Panc1 (cell line): ENCODE data around the gene ARHGEF2. TPM values are rescaled to one million over a fixed set of nuclear protein-coding genes. Genes with fewer than 3 reads are reported as not detected.

Source experiments
- ATAC-seq: fragments of 200-7000 bp; cut with Tn5 transposase; 2 replicates; pipeline ENCODE4 v1.9.1; 2020; ENCODE audit warnings: mild to moderate bottlenecking, moderate library complexity
- BruUV-seq: library from RNA; stranded (reverse); fragments of 400-500 nt; replicated peaks from 2 replicates; lab custom pipeline; 2021; lab: Mats Ljungman, UMichigan
- CTCF ChIA-PET: fragments of 300-600 bp; sonication (Branson Sonifier 250); formaldehyde crosslinking; loops from one replicate; lab custom pipeline; 2022; ENCODE audit warnings: antibody characterized with exemption; lab: Charles Lee
- POLR2A ChIA-PET: fragments of 300-600 bp; sonication (Branson Sonifier 250); formaldehyde crosslinking; loops from one replicate; lab custom pipeline; 2022; ENCODE audit warnings: antibody characterized with exemption; lab: Charles Lee
- DNase-seq: peaks from one replicate; pipeline ENCODE4 v3.0.0-alpha.2; 2010; ENCODE audit warnings: low read depth, low spot score
- H3K27ac ChIP-seq: 2 replicates; pipeline ENCODE4 v1.5.1; 2011; ENCODE audit warnings: mild to moderate bottlenecking, low read length, inconsistent platforms
- H3K27me3 ChIP-seq: fragments of 200-500 bp; sonication (Bioruptor generic); 2 replicates; pipeline ENCODE4 v1.6.0; 2014; ENCODE audit warnings: low read length, inconsistent platforms; ENCODE audit not compliant: control insufficient read depth, insufficient read depth
- H3K36me3 ChIP-seq: fragments of 200-500 bp; sonication (Bioruptor generic); 2 replicates; pipeline ENCODE4 v1.5.1; 2014; ENCODE audit warnings: inconsistent platforms, mild to moderate bottlenecking, low read length, moderate library complexity; ENCODE audit not compliant: control insufficient read depth, insufficient read depth
- H3K4me1 ChIP-seq: 2 replicates; pipeline ENCODE4 v1.5.1; 2011; ENCODE audit warnings: inconsistent platforms, mild to moderate bottlenecking, low read length, moderate library complexity; ENCODE audit not compliant: control insufficient read depth, insufficient read depth
- H3K4me3 ChIP-seq, 2 experiments: 2 replicates each; pipeline ENCODE4 v1.5.1; 2011 to 2012; ENCODE audit warnings: low read depth in 2 of 2, low read length in 2 of 2, mild to moderate bottlenecking in 2 of 2, inconsistent platforms in 1 of 2, moderate library complexity in 1 of 2
- H3K9me3 ChIP-seq: fragments of 200-500 bp; sonication (Bioruptor generic); 2 replicates; pipeline ENCODE4 v1.5.1; 2014; ENCODE audit warnings: low read depth, mild to moderate bottlenecking, inconsistent platforms, low read length, moderate library complexity; ENCODE audit not compliant: control insufficient read depth, insufficient read depth
- POLR2AphosphoS5 ChIP-seq: IDR thresholded peaks from 2 replicates; pipeline ENCODE4 v1.6.1; 2012; ENCODE audit warnings: mild to moderate bottlenecking, low read depth, low read length, moderate library complexity
- SIN3A ChIP-seq: IDR thresholded peaks from 2 replicates; pipeline ENCODE4 v1.6.1; 2012; ENCODE audit warnings: low read depth, mild to moderate bottlenecking, low read length, moderate library complexity, borderline replicate concordance; ENCODE audit not compliant: insufficient read depth
- TCF7L2 ChIP-seq: IDR thresholded peaks from 2 replicates; pipeline ENCODE4 v1.6.1; 2011; ENCODE audit warnings: mild to moderate bottlenecking, low read depth, low read length, inconsistent platforms
- in situ Hi-C: cut with HindIII; loops from 2 replicates; pipeline ENCODE4 v1.10.0; 2016; ENCODE audit warnings: low sequenced_read_pairs, low pct_unique_long_range_greater_than_20kb
- intact Hi-C: fragments of 100-400 bp; cut with micrococcal nuclease; formaldehyde crosslinking; loops from one replicate; pipeline ENCODE4 v1.10.0; 2022; ENCODE audit not compliant: unreplicated experiment
- total RNA-seq: library from RNA; stranded (reverse); gene quantifications from one replicate; pipeline ENCODE4 v1.2.1, GENCODE V29; 2021; ENCODE audit not compliant: unreplicated experiment
- TF ChIP-seq, protein P1 (sequence below): fragments of 450-650 bp; IDR thresholded peaks from 2 replicates; pipeline ENCODE4 v1.5.1; 2017; ENCODE audit warnings: mild to moderate bottlenecking
- TF ChIP-seq, protein P2 (sequence below), 2 experiments: IDR thresholded peaks; 2 replicates each; pipeline ENCODE4 v1.6.1; 2011 to 2012; ENCODE audit warnings: low read depth in 2 of 2, control low read depth in 1 of 2, low read length in 1 of 2, mild to moderate bottlenecking in 1 of 2, moderate library complexity in 1 of 2; ENCODE audit not compliant: insufficient read depth in 1 of 2

The ARHGEF2 gene
- total RNA-seq, 1 experiment from 2014 or later = 87.0 TPM

DNA sequence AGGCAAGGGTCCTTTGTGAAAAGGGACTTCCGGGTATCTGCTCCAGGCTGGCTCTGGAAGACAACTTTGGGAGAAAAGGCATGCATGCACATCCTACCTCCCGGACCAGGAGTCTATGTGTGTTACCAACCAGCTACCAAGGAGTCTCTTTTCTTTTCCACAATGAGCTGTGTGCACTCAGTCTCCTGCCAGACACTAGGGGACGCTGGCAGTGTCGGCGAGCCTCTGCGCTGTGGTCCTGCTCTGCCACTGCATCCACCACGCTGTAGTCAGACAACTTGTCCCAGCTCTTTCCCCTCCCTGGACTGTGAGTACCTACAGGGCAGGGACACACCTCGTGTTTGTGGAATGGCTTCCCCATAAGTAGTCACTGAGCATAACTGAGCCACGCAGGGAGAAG, 47.5 kb upstream of the ARHGEF2 start:
- Histone ChIP-seq H3K4me3 (no peak overlapping the region), H3K27ac (no peak overlapping the region), H3K27me3 (no peaks in the 10 kb centered on the region), H3K4me1 (peaks cover 2% of the 10 kb centered on the region; the same call in 1 of the 2 replicates), H3K36me3 (no peaks in the 10 kb centered on the region), H3K9me3 (no peaks in the 10 kb centered on the region)
- BruUV-seq = no TSS peak
- POLR2A ChIA-PET = no interaction called here
- no peak for TF ChIP-seq POLR2AphosphoS5
- no peak for TF ChIP-seq TCF7L2
- TF ChIP-seq, protein P1, sequence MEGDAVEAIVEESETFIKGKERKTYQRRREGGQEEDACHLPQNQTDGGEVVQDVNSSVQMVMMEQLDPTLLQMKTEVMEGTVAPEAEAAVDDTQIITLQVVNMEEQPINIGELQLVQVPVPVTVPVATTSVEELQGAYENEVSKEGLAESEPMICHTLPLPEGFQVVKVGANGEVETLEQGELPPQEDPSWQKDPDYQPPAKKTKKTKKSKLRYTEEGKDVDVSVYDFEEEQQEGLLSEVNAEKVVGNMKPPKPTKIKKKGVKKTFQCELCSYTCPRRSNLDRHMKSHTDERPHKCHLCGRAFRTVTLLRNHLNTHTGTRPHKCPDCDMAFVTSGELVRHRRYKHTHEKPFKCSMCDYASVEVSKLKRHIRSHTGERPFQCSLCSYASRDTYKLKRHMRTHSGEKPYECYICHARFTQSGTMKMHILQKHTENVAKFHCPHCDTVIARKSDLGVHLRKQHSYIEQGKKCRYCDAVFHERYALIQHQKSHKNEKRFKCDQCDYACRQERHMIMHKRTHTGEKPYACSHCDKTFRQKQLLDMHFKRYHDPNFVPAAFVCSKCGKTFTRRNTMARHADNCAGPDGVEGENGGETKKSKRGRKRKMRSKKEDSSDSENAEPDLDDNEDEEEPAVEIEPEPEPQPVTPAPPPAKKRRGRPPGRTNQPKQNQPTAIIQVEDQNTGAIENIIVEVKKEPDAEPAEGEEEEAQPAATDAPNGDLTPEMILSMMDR = peak; percentile 84
- TF ChIP-seq SIN3A = no peak
- no peak for DNase-seq
- peak; percentile 93 for ATAC-seq
- in situ Hi-C loops = no loop called here
- CTCF ChIA-PET = interaction anchor here (0.6 to 1.2 kb wide), 5 partner anchors 15 to 199 kb away, joined by 3 to 11 read pairs (median 8); partner anchors contain the start of gene UBQLN4
- intact Hi-C loops = no loop called here

DNA sequence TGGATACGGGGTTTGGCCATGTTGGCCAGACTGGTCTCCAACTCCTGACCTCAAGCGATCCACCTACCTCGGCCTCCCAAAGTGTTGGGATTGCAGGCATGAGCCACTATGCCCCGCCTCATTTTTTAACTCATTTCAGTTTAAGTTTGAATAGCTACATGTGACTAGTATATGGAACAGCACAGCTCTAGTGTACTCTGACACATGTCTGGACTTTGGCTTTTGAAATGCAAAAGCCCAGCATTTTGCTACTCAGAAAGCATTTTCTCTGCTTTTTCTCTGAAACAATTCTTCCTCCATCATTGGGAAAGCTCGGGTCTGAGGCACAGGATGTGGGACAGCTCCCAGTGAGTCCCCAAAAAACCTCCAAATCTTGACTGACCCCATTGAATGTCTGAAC, 46.5 kb upstream of the ARHGEF2 start:
- ChIA-PET POLR2A (no interaction called here), CTCF (interaction anchor here (0.5 kb wide), 1 partner anchor 17 kb away, joined by 3 read pairs; no protein-coding TSS in a partner anchor)

More for the DNA sequence above, 46.5 kb upstream of the ARHGEF2 start:
- Histone ChIP-seq H3K4me3 (no peak overlapping the region), H3K27ac (no peak overlapping the region), H3K9me3 (no peaks in the 10 kb centered on the region), H3K4me1 (peaks cover 4% of the 10 kb centered on the region; the same call in 1 of the 2 replicates), H3K27me3 (no peaks in the 10 kb centered on the region), H3K36me3 (peaks cover 4% of the 10 kb centered on the region; the same call in 1 of the 2 replicates)
- intact Hi-C loops (no loop called here), in situ Hi-C loops (no loop called here)
- BruUV-seq = no TSS peak
- DNase-seq (no peak), ATAC-seq (no peak)
- TF ChIP-seq SIN3A (no peak), POLR2AphosphoS5 (no peak), TCF7L2 (no peak)
- TF ChIP-seq, protein P2, sequence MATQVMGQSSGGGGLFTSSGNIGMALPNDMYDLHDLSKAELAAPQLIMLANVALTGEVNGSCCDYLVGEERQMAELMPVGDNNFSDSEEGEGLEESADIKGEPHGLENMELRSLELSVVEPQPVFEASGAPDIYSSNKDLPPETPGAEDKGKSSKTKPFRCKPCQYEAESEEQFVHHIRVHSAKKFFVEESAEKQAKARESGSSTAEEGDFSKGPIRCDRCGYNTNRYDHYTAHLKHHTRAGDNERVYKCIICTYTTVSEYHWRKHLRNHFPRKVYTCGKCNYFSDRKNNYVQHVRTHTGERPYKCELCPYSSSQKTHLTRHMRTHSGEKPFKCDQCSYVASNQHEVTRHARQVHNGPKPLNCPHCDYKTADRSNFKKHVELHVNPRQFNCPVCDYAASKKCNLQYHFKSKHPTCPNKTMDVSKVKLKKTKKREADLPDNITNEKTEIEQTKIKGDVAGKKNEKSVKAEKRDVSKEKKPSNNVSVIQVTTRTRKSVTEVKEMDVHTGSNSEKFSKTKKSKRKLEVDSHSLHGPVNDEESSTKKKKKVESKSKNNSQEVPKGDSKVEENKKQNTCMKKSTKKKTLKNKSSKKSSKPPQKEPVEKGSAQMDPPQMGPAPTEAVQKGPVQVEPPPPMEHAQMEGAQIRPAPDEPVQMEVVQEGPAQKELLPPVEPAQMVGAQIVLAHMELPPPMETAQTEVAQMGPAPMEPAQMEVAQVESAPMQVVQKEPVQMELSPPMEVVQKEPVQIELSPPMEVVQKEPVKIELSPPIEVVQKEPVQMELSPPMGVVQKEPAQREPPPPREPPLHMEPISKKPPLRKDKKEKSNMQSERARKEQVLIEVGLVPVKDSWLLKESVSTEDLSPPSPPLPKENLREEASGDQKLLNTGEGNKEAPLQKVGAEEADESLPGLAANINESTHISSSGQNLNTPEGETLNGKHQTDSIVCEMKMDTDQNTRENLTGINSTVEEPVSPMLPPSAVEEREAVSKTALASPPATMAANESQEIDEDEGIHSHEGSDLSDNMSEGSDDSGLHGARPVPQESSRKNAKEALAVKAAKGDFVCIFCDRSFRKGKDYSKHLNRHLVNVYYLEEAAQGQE (IDR thresholded peaks at IDR 0.05; ENCODE audit: insufficient read depth in 1 of 2, low read depth in 2 of 2, low read length in 1 of 2) = no peak
- TF ChIP-seq, protein P1 = no peak
